SW 1271 (cell line): ENCODE data around the gene METTL4.
A peak's percentile ranks its signal among the peaks of the same experiment; 100 is the strongest.
"Not testable (repeated sequence)": the region's sequence is repeated elsewhere in the genome, so short reads cannot be mapped to it uniquely, and the experiment has no call there.

ENCODE experiments used
- DNase-seq, 2 experiments: peaks; one replicate each; lab custom pipeline; 2025; lab: John Stamatoyannopoulos, UW

The METTL4 gene

GRCh38 chr18:2559249-2559648 is 12.1 kb downstream of the METTL4 start:
- DNase-seq = no peak

DNA sequence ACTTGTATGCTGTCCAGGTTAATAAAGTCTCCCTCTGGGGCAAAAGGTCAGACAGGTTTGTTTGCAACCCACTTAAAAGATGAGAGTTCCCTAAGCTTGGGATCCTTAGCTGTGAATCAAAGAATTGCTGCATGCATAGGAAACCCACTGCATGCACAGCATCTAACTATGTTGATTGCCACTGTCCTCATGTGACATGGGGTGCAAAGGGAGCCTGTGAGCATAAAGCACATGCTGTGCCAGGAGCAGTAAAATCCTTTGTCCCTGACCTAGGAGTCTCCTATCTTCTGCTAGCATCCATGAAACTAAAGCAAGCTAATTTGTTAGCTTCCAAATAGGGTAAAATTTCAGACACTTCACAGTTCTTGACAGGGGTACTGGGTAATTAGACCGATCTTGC is 13.8 kb downstream of the METTL4 start:
- no peak for DNase-seq

DNA sequence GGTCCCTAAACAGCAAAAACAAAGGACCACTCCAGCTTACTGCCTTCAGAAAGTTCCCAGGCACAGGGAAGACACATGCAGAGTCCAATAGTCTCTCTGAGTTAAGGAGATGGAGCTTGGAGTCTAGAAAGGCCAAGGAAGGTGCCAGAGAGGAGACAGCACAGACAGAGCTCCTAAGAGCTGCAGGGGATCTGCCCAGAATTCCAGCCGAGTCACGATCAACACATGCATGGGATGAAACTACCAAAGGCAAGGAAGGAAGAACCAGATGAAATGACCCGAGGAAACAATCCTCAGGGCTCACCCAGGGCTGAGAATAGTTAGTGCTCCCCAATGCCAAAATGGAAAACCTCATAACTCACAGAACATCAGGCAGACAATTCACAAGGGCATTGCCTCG is 15.4 kb downstream of the METTL4 start:
- DNase-seq = no peak

- no peak for DNase-seq
Observed at GRCh38 chr18:2554696-2555095, 16.6 kb downstream of the METTL4 start.

DNA sequence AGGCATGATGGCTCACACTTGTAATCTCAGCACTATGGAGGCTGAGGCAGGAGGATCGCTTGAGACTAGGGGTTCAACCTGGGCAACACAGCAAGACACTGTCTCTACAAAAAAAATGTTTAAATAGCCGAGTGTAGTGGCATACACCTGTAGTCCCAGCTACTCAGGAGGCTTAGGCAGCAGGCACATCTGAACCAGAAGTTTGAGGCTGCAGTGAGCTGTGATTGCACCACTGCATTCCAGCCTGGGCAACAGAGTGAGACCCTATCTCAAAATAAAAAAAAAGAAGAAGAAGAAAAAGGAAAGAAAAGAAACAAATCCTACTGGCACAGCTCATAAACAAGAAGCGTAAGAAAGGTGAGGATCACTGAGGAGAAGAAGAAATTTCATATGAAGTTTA is 19.9 kb downstream of the METTL4 start:
- DNase-seq = no peak

DNA sequence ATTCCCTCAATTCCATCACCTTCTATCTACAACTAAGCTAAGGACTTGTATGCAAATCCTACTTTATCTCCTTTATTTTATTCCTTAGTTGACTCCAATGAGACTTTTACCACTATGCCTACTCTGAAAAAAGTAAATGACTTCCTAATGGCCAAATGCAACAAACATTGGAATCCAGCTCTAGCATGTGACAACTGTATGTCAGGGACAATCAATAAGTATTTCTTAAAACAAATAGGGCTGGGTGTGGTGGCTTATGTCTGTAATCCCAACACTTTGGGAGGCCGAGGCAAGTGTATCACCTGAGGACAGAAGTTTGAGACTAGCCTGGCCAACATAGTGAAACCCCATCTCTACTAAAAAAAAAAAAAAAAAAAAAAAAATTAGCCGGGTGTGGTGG is 21.8 kb downstream of the METTL4 start:
- DNase-seq = no peak

- peak in 1 of 2 experiments; percentile 28 for DNase-seq
Observed at GRCh38 chr18:2547477-2548087, 23.7 kb downstream of the METTL4 start.

GRCh38 chr18:2545155-2545554 is 26.1 kb downstream of the METTL4 start:
- DNase-seq = no peak

- DNase-seq = peak in 1 of 2 experiments; percentile 55
Observed at GRCh38 chr18:2541925-2542563, 29.3 kb downstream of the METTL4 start.

DNA sequence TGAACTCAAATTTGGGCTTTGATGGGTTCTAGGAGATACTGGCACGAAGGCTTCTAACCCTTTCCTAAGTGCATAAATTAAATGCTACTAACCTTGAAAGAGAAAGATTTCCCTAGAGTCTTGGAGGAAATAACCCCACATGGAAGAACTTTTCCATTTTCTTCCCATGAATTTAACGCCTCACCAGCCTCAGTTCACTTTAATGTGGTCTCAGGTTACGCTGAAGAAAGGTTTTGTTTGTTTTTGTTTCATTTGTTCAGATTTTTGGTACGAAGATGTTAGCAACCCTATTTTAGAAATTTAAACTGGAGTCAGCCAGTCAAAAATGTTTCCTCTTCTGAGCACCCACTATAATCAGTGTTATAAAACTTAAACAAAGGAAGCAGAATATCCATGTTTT is 30.7 kb downstream of the METTL4 start:
- no peak for DNase-seq

DNA sequence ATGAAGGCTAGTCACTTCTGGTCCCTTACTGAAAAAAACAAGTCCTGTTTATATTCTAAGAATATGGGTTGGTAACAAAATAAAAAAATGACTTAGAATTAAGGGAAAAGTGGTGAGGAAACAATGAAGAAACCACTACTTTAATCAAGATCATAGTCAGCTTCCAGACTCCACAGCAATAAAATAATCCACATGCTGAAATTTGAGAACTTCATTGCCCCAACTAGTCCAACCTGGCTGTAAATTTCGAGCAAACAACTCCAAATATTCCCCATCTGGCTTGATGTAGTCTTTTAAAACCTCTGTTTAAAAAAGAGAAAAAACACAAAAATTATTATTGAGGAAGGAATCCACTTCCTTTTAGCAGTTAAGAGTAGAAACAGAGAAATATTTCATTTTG is 32.5 kb downstream of the METTL4 start:
- no peak for DNase-seq

DNA sequence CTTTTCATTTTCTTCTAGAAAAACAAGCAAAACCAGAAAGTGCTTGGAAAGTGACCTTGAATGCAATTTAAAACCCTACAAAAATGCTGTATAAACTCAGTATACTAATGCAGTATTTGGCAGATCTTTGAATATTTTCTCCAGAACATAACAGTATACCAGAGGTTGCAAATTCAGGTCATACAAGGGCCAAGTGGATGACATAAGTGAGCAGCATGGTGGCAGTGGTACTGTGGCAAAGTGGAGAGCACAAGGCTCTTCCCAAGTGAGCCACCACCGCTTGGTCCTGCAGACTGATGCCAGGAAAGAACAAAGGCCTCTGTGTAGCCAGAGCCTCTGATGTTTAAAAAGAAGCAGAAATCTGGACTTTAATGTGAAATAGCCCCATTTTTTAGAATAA is 33.1 kb downstream of the METTL4 start:
- DNase-seq = no peak

GRCh38 chr18:2537296-2537695 is 34.0 kb downstream of the METTL4 start:
- no peak for DNase-seq

- DNase-seq = peak in 1 of 2 experiments; percentile 15
Observed at GRCh38 chr18:2536493-2536892, 34.8 kb downstream of the METTL4 start.

DNA sequence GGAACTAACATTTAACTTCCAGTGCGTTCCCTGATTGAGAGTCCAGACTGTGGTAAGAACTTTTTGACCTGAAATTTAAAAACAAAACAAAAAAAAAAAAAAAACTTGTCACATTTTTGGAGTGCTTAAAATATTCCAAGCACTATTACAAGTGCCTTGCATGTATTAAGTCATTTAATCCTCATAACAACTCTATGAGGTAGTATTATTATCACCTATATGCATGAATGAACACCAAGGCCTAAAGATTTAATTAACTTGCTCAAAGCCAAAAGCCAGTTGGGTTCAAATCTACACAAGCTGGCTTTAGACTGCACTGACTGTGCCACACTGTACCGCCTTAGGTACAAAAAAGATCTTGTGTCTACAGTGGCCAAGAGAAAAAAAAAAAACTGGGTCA is 35.2 kb downstream of the METTL4 start:
- DNase-seq = no peak

GRCh38 chr18:2535419-2535910 is 35.8 kb downstream of the METTL4 start:
- DNase-seq = no peak

- no peak for DNase-seq
Observed at GRCh38 chr18:2534906-2535305, 36.4 kb downstream of the METTL4 start.

DNA sequence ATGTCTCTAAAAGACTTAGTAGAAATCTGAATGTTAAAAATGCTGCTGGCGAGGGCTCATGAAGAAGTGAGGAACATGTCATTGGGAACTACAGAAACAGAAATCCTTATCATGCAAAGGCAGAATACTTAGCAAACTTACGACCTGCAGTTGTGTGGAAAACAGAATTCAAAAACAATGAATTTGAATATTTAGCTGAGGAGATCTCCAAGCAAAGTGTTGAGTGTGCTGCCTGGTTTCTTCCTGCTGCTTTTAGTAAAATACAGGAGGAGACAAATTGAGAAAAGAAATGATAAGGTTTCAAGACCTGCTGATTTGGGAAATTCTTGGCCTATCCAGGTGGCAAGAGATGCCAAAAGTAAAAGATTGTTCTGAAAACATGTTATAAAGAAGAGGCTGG is 38.5 kb downstream of the METTL4 start:
- no peak for DNase-seq

DNA sequence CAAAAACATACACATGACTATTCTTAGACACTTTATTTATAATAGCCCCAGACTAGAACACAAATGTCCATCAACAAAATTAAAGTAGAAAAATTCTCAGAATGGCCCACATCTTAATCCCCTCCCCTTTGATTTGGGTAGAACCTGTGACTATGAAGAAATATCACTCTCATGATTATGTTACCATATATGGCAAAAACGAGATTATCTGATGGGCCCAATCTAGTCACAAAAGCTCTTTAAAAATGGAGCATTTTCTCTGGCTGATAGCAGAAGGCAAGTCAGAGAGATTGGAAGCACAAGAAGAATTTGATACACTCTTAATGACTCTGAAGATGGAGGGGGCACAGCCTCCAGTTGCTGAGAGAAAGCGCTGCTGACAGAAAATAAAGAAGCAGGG is 39.6 kb downstream of the METTL4 start:
- DNase-seq = no peak

GRCh38 chr18:2529154-2529553 is 42.2 kb downstream of the METTL4 start:
- no peak for DNase-seq

GRCh38 chr18:2526329-2526728 is 45.0 kb downstream of the METTL4 start:
- DNase-seq = no peak

DNA sequence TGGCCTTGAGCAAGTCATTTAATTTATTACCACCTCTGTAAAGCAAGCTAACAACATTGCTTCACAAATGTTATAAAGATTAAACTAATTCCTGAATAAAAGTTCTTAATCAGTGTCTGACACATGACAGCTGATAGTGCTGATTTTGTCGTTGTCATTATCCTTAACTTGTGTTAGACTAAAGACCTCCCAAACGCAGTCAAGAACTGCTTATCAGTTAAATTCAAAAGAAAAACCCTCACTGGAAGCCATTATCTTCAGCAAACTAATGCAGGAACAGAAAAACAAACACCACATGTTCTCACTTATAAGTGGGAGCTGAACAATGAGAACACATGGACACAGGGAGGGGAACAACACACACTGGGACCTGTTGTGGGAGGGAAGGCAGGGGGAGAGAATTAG is 46.5 kb downstream of the METTL4 start:
- DNase-seq = not testable (repeated sequence)

DNA sequence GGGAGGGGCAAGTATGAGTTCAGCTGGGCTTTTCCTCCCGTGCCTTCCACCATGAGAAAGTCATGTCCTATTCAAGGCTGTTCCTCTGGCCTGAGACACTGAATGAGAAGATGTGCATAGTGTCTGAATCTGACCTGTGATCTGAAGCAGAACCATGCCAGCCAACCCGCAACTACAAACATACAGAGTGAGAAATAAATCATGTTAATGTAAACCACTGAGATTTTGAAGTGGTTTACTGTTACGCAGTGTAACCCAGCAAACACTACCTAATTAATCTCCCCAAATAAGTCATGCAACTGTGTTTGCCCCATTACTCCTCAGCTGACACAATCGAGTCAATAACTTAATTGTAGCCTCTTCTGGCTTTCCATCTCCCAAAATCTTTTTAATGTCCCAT is 49.2 kb downstream of the METTL4 start:
- no peak for DNase-seq

DNA sequence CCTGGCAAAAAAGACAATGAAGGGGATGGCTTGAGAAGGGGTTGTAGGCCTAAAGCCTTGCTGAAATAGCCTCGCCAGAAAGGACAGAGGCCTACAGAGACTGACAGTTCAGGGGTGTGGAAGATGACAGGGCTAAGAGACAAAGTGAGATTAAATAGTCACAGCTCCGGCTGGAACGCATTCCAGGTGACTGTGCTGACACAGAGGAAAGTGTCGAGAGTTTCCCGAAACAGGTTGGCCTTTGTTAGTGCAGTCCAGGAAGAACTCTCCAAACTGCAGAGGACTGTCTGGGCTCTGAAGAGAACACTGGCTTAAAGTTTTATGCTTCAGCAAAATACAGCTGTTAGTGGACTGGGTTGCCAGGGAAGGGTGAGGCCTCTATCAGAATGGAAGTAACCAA is 52.8 kb downstream of the METTL4 start:
- DNase-seq = no peak
